Epithelial cell of proximal tubule (primary cell): Measurements from ENCODE around the gene FANCG. TPM values are rescaled to one million over a fixed set of nuclear protein-coding genes. Genes with fewer than 3 reads are reported as not detected.

Experiments
- DNase-seq: peaks from one replicate; pipeline ENCODE4 v3.0.0-alpha.2; 2011; ENCODE audit warnings: low read depth
- H3K4me3 ChIP-seq: 2 replicates; pipeline ENCODE4 v1.5.1; 2011; ENCODE audit warnings: low read depth, mild to moderate bottlenecking, low read length
- CTCF ChIP-seq: conservative IDR thresholded peaks from 2 replicates; pipeline ENCODE4 v1.5.1; 2012; ENCODE audit warnings: low read depth, mild to moderate bottlenecking, low read length
- total RNA-seq: library from RNA; depleted of rRNA; stranded (reverse); fragments of >200 nt; gene quantifications from 2 replicates; pipeline ENCODE4 v1.2.3, GENCODE V29; 2015

Gene FANCG
- total RNA-seq, 1 donor from 2014 or later = 60.3 TPM

DNA sequence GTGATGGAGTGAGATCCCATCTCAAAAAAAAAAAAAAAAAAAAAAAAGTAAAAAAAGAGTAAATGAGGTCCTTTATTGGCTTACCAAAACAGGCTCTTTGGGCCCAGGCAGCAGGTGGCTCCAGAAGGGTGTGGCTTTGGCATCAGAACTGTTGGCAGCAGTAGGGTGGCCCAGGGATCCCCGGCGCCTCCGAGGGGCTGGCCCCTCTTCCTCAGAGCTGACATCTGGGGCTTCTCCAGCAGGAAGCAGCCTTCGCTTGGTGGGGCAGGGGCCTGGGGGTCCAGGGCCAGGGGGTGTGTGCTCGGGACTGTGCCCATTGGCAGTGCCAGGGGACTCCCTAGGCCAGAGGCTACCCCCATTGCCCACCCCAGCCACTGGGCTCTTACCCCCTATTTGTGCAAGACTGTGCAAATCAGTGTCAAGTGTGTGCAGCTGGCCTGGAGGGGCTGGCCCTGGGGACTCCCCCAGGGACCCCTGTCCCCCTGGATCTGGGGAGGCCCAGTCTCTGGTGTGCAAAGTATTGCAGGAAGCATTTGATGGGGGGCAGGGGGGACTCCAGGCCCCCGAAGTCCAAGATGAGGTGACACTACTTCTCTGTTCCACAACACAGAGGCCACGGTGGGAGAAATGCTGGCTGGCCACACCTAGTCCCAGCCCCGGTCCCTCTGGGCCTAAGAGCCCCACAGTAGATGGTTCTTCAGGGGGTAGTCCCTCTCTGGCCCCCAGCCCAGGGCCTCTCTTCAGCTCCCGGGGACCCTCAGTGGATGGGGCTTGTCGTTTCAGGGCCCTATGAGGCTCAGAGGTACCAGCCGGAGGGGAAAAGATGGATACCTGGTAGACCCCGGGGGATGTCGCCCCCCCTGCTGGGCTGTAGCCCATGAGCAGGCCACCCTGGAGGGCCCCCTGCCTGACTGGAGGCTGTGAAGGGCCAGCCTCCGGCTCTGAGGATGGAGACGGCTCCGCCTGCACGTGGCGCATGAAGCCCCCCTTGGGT lies 27.9 kb upstream of the FANCG start:
- no peak for TF ChIP-seq CTCF
- no peak for DNase-seq
- no peak overlapping the region for H3K4me3 ChIP-seq

- no peak overlapping the region for H3K4me3 ChIP-seq
- TF ChIP-seq CTCF = no peak
- DNase-seq = no peak
These were observed 26.6 kb upstream of the FANCG start for GRCh38 chr9:35106343-35106730.

GRCh38 chr9:35105571-35106342 lies 26.0 kb upstream of the FANCG start:
- no peak overlapping the region for H3K4me3 ChIP-seq
- no peak for TF ChIP-seq CTCF
- DNase-seq = no peak

DNA sequence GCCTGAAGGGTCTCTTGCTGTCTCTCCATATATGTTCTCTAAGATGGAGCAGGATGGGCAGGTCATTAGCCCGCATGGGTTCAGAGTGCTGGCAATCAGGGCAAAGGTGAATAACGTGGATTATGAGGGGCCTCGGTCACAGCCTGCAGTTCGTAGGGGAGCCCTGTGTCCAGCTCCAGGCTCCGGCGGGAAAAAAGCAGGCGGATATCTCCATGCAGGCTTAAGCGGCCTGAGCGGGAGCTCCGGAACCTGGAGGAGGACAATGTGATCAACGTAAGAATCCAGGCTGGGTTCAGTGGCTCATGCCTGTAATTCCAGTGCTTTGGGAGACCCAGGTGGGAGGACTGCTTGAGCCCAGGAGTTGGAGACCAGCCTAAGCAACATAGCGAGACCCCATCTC lies 25.4 kb upstream of the FANCG start:
- no peak overlapping the region for H3K4me3 ChIP-seq
- no peak for DNase-seq
- TF ChIP-seq CTCF = no peak

DNA sequence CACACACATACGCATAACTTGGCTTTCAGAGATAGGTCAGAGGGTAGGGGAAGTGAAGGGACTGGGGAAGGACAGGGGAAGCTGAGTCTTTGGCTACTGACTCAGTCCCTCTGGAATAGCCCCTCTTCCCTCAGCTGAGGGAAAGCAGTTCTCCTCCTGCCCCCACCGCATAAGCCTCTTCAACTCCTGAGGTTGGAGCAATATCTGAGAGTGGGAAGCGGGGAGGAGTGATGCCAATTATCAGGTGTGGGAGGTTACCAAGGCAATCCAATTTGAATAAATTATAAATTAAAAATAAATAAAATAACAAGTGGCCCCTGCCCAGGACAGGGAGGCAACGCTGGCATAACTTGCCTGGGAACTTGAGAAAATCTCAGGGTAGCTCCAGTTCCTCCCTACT lies 24.8 kb upstream of the FANCG start:
- no peak overlapping the region for H3K4me3 ChIP-seq
- no peak for TF ChIP-seq CTCF
- DNase-seq = no peak

GRCh38 chr9:35103660-35104191 lies 24.0 kb upstream of the FANCG start:
- TF ChIP-seq CTCF = no peak
- H3K4me3 ChIP-seq = peak overlapping the region; percentile 97
- no peak for DNase-seq
